PC-3 (cell line): ENCODE results near the gene FOXE1. TPM values are rescaled to one million over a fixed set of nuclear protein-coding genes. Genes with fewer than 3 reads are reported as not detected.

Experiments
- ATAC-seq: fragments of 200-7000 bp; cut with Tn5 transposase; 2 replicates; pipeline ENCODE4 v1.9.1; 2020; ENCODE audit warnings: mild to moderate bottlenecking, moderate library complexity
- BruUV-seq: library from RNA; stranded (reverse); fragments of 400-500 nt; replicated peaks from 2 replicates; lab custom pipeline; 2021; lab: Mats Ljungman, UMichigan
- CTCF ChIA-PET: fragments of 300-600 bp; sonication (Branson Sonifier 250); formaldehyde crosslinking; loops from one replicate; lab custom pipeline; 2022; ENCODE audit warnings: antibody characterized with exemption; lab: Charles Lee
- POLR2A ChIA-PET: fragments of 300-600 bp; sonication (Branson Sonifier 250); formaldehyde crosslinking; loops from one replicate; lab custom pipeline; 2022; ENCODE audit warnings: antibody characterized with exemption; ENCODE audit not compliant: unreplicated experiment; lab: Charles Lee
- DNase-seq: peaks from one replicate; pipeline ENCODE4 v3.0.0-alpha.2; 2015
- H2AFZ ChIP-seq: fragments of 300-600 bp; sonication (generic); 2 replicates; pipeline ENCODE4 v1.6.0; 2016; ENCODE audit warnings: antibody characterized with exemption, low read length
- H3F3A ChIP-seq: fragments of 300-600 bp; sonication (generic); one replicate; pipeline ENCODE4 v1.6.0; 2017; ENCODE audit warnings: antibody characterized with exemption, low read length, control low read depth, mild to moderate bottlenecking; ENCODE audit not compliant: unreplicated experiment
- H3K27ac ChIP-seq: fragments of 300-600 bp; sonication (generic); 2 replicates; pipeline ENCODE4 v1.5.1; 2016; ENCODE audit warnings: mild to moderate bottlenecking, low read length
- H3K27me3 ChIP-seq: fragments of 300-600 bp; sonication (generic); 2 replicates; pipeline ENCODE4 v1.6.1; 2016; ENCODE audit warnings: low read length, mixed read lengths
- H3K36me3 ChIP-seq: fragments of 300-600 bp; sonication (generic); 2 replicates; pipeline ENCODE4 v1.6.1; 2016; ENCODE audit warnings: low read depth, mixed run types, low read length, mixed read lengths
- H3K4me1 ChIP-seq: fragments of 300-600 bp; sonication (generic); 2 replicates; pipeline ENCODE4 v1.5.1; 2016; ENCODE audit warnings: low read length; ENCODE audit not compliant: insufficient read depth
- H3K4me2 ChIP-seq: fragments of 300-600 bp; sonication (generic); 2 replicates; pipeline ENCODE4 v1.6.0; 2016; ENCODE audit warnings: low read length
- H3K4me3 ChIP-seq: fragments of 300-600 bp; sonication (generic); 2 replicates; pipeline ENCODE4 v1.5.1; 2016; ENCODE audit warnings: mild to moderate bottlenecking, low read length, mixed read lengths
- H3K79me2 ChIP-seq: fragments of 300-600 bp; sonication (generic); 2 replicates; pipeline ENCODE4 v1.6.1; 2017; ENCODE audit warnings: low read length, mixed read lengths
- H3K9ac ChIP-seq: fragments of 300-600 bp; sonication (generic); 2 replicates; pipeline ENCODE4 v1.6.0; 2016; ENCODE audit warnings: mild to moderate bottlenecking, low read length
- H3K9me2 ChIP-seq: fragments of 300-600 bp; sonication (generic); replicated peaks from 2 replicates; pipeline ENCODE4 v1.6.1; 2016; ENCODE audit warnings: mixed run types, low read length, mixed read lengths
- H3K9me3 ChIP-seq: fragments of 300-600 bp; sonication (generic); 2 replicates; pipeline ENCODE4 v1.6.1; 2016; ENCODE audit warnings: low read length, mixed read lengths
- H4K20me1 ChIP-seq: fragments of 300-600 bp; sonication (generic); 2 replicates; pipeline ENCODE4 v1.6.1; 2016; ENCODE audit warnings: low read length, mixed read lengths
- EZH2 ChIP-seq: fragments of 300-600 bp; sonication (generic); IDR thresholded peaks from one replicate; pipeline ENCODE4 v1.6.1; 2017; ENCODE audit warnings: antibody characterized with exemption, mild to moderate bottlenecking, low read length; ENCODE audit not compliant: unreplicated experiment
- EZH2phosphoT487 ChIP-seq: fragments of 300-600 bp; sonication (generic); IDR thresholded peaks from 2 replicates; pipeline ENCODE4 v1.6.1; 2018; ENCODE audit warnings: mild to moderate bottlenecking, antibody characterized with exemption, low read length, borderline replicate concordance
- intact Hi-C: fragments of 100-400 bp; cut with micrococcal nuclease; formaldehyde crosslinking; loops from 2 replicates; pipeline ENCODE4 v1.9.0; 2023
- total RNA-seq: library from RNA; depleted of rRNA; stranded (reverse); fragments of >200 nt; gene quantifications from 2 replicates; pipeline ENCODE4 v1.2.3, GENCODE V29; 2014
- TF ChIP-seq, protein P1 (sequence below): fragments of 300-600 bp; sonication (generic); conservative IDR thresholded peaks from 2 replicates; pipeline ENCODE4 v1.5.1; 2017; ENCODE audit warnings: antibody characterized with exemption, low read depth, mild to moderate bottlenecking, low read length

FOXE1 gene
- total RNA-seq, 1 experiment from 2014 or later, result not detected

- POLR2A ChIA-PET, result interaction anchor here (0.6 kb wide), 1 partner anchor 9 kb away, joined by 6 read pairs; no protein-coding TSS in a partner anchor
- ATAC-seq, result peak; percentile 37
- peak; percentile 59 for DNase-seq
- BruUV-seq, result no TSS peak
- Histone ChIP-seq H3K36me3 (no peaks in the 10 kb centered on the region), H2AFZ (no peak overlapping the region), H4K20me1 (no peaks in the 10 kb centered on the region), H3K27me3 (no peaks in the 10 kb centered on the region), H3K27ac (no peak overlapping the region), H3K4me1 (peaks cover 7% of the 10 kb centered on the region), H3K79me2 (no peaks in the 10 kb centered on the region), H3K9me2 (no peaks in the 10 kb centered on the region), H3F3A (no peaks in the 10 kb centered on the region), H3K4me2 (no peak overlapping the region), H3K9me3 (no peaks in the 10 kb centered on the region), H3K4me3 (no peak overlapping the region), H3K9ac (no peak overlapping the region)
- intact Hi-C loops, result loop anchor here (1.0 to 2.0 kb wide), 2 partner anchors 150 to 191 kb away; no protein-coding TSS in a partner anchor
- CTCF ChIA-PET, result interaction anchor here (0.6 kb wide), 2 partner anchors 84 to 432 kb away, joined by 3 read pairs; no protein-coding TSS in a partner anchor
- TF ChIP-seq EZH2phosphoT487, result no peak
- TF ChIP-seq, protein P1, sequence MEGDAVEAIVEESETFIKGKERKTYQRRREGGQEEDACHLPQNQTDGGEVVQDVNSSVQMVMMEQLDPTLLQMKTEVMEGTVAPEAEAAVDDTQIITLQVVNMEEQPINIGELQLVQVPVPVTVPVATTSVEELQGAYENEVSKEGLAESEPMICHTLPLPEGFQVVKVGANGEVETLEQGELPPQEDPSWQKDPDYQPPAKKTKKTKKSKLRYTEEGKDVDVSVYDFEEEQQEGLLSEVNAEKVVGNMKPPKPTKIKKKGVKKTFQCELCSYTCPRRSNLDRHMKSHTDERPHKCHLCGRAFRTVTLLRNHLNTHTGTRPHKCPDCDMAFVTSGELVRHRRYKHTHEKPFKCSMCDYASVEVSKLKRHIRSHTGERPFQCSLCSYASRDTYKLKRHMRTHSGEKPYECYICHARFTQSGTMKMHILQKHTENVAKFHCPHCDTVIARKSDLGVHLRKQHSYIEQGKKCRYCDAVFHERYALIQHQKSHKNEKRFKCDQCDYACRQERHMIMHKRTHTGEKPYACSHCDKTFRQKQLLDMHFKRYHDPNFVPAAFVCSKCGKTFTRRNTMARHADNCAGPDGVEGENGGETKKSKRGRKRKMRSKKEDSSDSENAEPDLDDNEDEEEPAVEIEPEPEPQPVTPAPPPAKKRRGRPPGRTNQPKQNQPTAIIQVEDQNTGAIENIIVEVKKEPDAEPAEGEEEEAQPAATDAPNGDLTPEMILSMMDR, result peak; percentile 81
Measured at GRCh38 chr9:97900738-97901565, 47.9 kb downstream of the FOXE1 start.

DNA sequence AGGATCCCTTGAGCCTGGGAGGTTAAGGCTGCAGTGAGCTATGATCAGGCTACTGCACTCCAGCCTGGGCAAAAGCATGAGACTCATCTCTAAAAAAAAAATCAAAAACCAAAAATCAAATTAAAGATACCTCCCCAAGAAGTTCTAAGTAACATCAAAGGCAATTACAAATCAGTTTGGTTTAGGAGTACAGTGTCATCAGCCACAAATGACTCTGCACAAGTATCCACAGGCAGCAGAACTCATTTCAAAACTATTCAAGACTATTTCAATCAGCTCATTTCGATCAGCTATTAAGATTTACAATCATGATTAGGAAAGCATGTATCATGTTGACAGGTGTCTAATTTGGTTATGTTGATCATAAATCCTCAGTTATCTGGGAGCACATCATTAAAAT lies 50.2 kb downstream of the FOXE1 start:
- Histone ChIP-seq H3K9me3 (no peaks in the 10 kb centered on the region), H2AFZ (no peak overlapping the region), H3K27me3 (no peaks in the 10 kb centered on the region), H3K9ac (no peak overlapping the region), H3K4me3 (no peak overlapping the region), H3F3A (no peaks in the 10 kb centered on the region), H3K9me2 (no peaks in the 10 kb centered on the region), H3K4me1 (peaks cover 7% of the 10 kb centered on the region), H3K79me2 (no peaks in the 10 kb centered on the region), H3K27ac (no peak overlapping the region), H3K4me2 (no peak overlapping the region), H3K36me3 (no peaks in the 10 kb centered on the region), H4K20me1 (no peaks in the 10 kb centered on the region)
- no TSS peak for BruUV-seq
- POLR2A ChIA-PET, result interaction anchor here (0.5 kb wide), 1 partner anchor 32 kb away, joined by 3 read pairs; no protein-coding TSS in a partner anchor
- TF ChIP-seq EZH2phosphoT487 (no peak), EZH2 (no peak)
- TF ChIP-seq, protein P1, result no peak
- intact Hi-C loops, result no loop called here
- DNase-seq (no peak), ATAC-seq (no peak)
- CTCF ChIA-PET, result interaction anchor here (0.7 kb wide), 1 partner anchor 8 kb away, joined by 3 read pairs; no protein-coding TSS in a partner anchor

- H3K9me3 ChIP-seq, result no peaks in the 10 kb centered on the region
- ATAC-seq, result no peak
- no peaks in the 10 kb centered on the region for H4K20me1 ChIP-seq
- peaks cover 7% of the 10 kb centered on the region for H3K4me1 ChIP-seq
- intact Hi-C loops, result no loop called here
- no peak overlapping the region for H3K4me2 ChIP-seq
- no peaks in the 10 kb centered on the region for H3K36me3 ChIP-seq
- H3K27me3 ChIP-seq, result no peaks in the 10 kb centered on the region
- TF ChIP-seq, protein P1, result no peak
- TF ChIP-seq EZH2phosphoT487 (no peak), EZH2 (no peak)
- H3F3A ChIP-seq, result no peaks in the 10 kb centered on the region
- H3K9me2 ChIP-seq, result no peaks in the 10 kb centered on the region
- no TSS peak for BruUV-seq
- no peak overlapping the region for H2AFZ ChIP-seq
- H3K79me2 ChIP-seq, result no peaks in the 10 kb centered on the region
- ChIA-PET CTCF (no interaction called here), POLR2A (no interaction called here)
- no peak overlapping the region for H3K27ac ChIP-seq
- H3K4me3 ChIP-seq, result no peak overlapping the region
- no peak for DNase-seq
- no peak overlapping the region for H3K9ac ChIP-seq
Measured at GRCh38 chr9:97904725-97905124, 51.7 kb downstream of the FOXE1 start.
